GM18517 (cell line): ENCODE results near the gene HSP90AA1.

ENCODE experiments used
- ATAC-seq: cut with Tn5 transposase; IDR thresholded peaks from one replicate; pipeline ENCODE4 v1.9.1; 2021; ENCODE audit warnings: mild to moderate bottlenecking, moderate library complexity; ENCODE audit not compliant: unreplicated experiment

HSP90AA1 gene

GRCh38 chr14:102043251-102044025 lies 43.4 kb downstream of the HSP90AA1 start:
- no peak for ATAC-seq

GRCh38 chr14:102042699-102043098 lies 44.1 kb downstream of the HSP90AA1 start:
- ATAC-seq, result no peak

DNA sequence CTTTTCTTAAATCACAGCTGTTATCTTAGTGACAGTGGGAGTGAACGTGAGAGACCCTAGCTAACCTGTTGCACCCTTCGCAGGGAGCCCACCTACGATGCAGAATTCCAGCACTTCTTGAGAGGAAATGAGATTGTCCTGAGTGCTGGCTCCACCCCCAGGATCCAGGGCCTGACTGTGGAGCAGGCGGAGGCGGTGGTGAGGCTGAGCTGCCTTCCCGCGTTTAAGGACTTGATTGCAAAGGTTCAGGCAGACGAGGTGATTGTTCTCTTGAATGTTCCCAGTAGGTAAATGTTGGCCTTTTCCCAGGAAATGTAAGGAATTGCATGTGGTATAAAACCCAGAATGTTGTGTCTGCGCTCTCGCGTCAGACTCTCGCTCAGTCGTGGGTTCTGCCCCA lies 46.7 kb downstream of the HSP90AA1 start:
- no peak for ATAC-seq

DNA sequence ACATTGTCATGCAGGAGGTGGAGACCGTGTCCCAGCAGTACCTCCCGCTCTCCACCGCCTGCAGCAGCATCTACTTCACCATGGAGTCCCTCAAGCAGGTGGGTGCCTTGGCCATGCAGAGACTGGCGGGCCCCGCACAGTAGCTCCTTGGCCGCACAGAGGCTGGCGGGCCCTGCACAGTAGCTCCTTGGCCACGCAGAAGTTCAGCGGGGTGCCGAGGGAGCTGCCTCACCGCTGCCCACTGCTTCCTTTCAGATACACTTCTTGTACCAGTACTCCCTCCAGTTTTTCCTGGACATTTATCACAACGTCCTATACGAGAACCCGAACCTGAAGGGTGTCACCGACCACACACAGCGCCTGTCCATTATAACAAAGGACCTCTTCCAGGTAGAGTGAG lies 47.7 kb downstream of the HSP90AA1 start:
- no peak for ATAC-seq

DNA sequence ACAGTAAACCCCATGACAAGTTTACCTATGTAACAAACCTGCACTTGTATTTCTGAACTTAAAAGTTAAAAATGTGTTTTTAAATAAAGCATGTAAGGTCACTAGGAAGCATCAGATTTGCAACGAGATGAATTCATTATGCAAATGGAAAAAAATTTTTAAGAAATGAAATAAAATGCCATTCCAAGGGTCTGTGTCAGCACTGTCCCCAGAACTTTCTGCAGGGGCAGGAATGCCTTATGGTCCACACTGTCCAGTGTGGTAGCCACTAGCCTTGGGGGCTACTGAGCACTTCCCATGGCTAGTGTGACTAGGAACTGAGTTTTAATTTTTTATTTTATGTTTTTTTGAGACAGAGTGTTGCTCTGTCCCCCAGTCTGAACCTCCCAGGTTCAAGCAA lies 49.2 kb downstream of the HSP90AA1 start:
- no peak for ATAC-seq

DNA sequence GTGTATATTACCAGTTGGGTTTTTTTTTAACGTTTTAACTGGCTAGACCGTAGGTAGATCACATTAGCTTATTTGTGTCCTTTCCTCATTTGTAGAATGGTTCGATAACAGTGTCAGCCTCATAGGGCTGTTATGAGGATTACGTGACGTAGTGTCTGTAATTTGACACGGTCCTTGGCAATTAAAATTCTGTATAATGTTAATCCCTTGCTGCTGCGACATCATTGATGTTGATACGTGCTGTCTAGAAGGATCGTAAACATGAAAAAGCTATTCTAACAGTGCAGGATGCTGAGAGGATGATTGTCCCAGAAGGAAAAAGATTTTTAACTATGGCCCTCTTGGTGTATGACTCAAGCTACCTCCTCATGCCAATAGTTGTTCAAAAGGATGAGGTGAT lies 50.9 kb downstream of the HSP90AA1 start:
- no peak for ATAC-seq

DNA sequence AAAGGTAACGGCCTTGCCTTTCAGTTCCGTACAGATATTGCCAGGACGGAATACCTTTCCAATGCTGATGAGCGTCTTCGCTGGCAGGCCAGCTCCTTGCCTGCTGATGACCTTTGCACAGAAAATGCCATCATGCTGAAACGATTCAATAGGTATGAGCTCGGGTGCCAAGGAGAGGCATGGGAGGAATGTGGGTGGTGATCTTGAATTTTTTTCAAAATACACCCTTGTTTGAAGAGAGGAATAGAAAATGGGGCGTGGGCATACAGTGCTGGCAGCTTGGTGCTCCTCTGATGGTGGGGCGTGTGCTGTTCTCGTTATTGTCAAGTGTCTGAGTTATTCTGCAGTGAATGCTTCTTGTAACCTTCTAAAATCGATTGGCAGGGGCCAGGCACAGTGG lies 52.5 kb downstream of the HSP90AA1 start:
- ATAC-seq, result no peak

GRCh38 chr14:102033241-102033640 lies 53.6 kb downstream of the HSP90AA1 start:
- ATAC-seq, result no peak
